Mammary epithelial cell (primary cell): ENCODE measurements around the gene SPATA32.

ENCODE experiments used
- CTCF ChIP-seq, 2 donors: IDR thresholded peaks in 1 of 2; conservative IDR thresholded peaks in 1 of 2; 2 replicates each; pipeline ENCODE4 v1.5.1; 2011 to 2012; ENCODE audit warnings: inconsistent platforms in 2 of 2, low read length in 2 of 2, mild to moderate bottlenecking in 2 of 2, control low read depth in 1 of 2, low read depth in 1 of 2; ENCODE audit not compliant: insufficient read depth in 1 of 2; ENCODE audit errors: extremely low read depth in 1 of 2
- EZH2 ChIP-seq: IDR thresholded peaks from 2 replicates; pipeline ENCODE4 v1.6.1; 2012; ENCODE audit warnings: low read length, inconsistent platforms, borderline replicate concordance

GRCh38 chr17:45227101-45227925 is 34.6 kb downstream of the SPATA32 start:
- no peak for TF ChIP-seq CTCF (conservative IDR thresholded peaks at IDR 0.05 in 1 of 2, IDR thresholded peaks at IDR 0.05 in 1 of 2; ENCODE audit: extremely low read depth in 1 of 2, insufficient read depth in 1 of 2, low read depth in 1 of 2, low read length in 2 of 2)
- TF ChIP-seq EZH2 = no peak
